ENCODE data around the gene DIP2B. TPM values are rescaled to one million over a fixed set of nuclear protein-coding genes. Genes with fewer than 3 reads are reported as not detected.
A peak's percentile ranks its signal among the peaks of the same experiment; 100 is the strongest.

Gene DIP2B
- total RNA-seq, 1 experiment from 2014 or later, result 26.1 TPM

GRCh38 chr12:50549885-50550284 is 45.1 kb downstream of the DIP2B start:
- H3K27ac Mint-ChIP-seq, result peak overlapping the region; percentile 74

DNA sequence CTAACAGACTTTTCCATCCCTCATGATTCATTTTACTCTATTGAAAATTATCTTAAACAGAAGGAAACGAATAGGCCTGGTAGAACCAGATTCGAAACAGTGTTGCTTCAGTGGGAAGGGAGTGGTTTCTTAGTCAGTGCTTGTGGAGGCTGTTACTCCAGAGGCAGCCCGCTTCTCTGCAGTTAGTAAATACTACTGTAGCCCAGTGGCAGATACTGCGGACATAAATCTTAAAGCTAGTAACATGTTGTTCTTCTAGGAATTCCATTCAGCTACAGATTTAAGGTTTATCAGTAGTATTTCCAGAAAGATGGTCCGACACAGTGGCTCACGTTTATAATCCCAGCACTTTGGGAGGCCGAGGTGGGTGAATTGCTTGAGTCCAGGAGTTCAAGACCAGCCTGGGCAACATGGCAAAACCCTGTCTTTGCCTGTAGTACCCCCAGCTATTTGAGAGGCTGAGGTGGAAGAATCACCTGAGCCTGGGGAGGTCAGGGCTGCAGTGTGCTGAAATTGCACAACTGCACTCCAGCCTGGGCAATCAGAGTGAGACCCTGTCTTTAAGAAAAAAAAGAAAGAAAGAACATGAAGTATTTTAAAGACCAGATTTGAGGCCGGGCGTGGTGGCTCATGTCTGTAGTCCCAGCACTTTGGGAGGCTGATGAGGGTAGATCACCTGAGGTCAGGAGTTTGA is 45.9 kb downstream of the DIP2B start:
- Mint-ChIP-seq H3K27ac (peak overlapping the region; percentile 16; the same call in 1 of the 2 replicates), H3K36me3 (peaks cover 3% of the 10 kb centered on the region; the same call in 1 of the 2 replicates), H3K4me3 (no peak overlapping the region), H3K4me1 (peaks cover 32% of the 10 kb centered on the region), H3K9me3 (no peaks in the 10 kb centered on the region), H3K27me3 (ENCODE audit: low read depth) (no peaks in the 10 kb centered on the region)
- POLR2A ChIA-PET, result no interaction called here
- CTCF ChIA-PET, result no interaction called here
- DNase-seq (ENCODE audit: low spot score), result no peak
- no peak for ATAC-seq
- TF ChIP-seq AFF4 (CRISPR knock-in tag; IDR thresholded peaks at IDR 0.05; ENCODE audit: borderline replicate concordance) (no peak), AR (CRISPR knock-in tag; IDR thresholded peaks at IDR 0.05) (no peak), NR2C2 (CRISPR knock-in tag; IDR thresholded peaks at IDR 0.05) (no peak), ZBTB21 (CRISPR knock-in tag; IDR thresholded peaks at IDR 0.05; ENCODE audit: borderline replicate concordance) (no peak)
- TF ChIP-seq, protein P1, sequence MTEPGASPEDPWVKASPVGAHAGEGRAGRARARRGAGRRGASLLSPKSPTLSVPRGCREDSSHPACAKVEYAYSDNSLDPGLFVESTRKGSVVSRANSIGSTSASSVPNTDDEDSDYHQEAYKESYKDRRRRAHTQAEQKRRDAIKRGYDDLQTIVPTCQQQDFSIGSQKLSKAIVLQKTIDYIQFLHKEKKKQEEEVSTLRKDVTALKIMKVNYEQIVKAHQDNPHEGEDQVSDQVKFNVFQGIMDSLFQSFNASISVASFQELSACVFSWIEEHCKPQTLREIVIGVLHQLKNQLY (CRISPR knock-in tag; IDR thresholded peaks at IDR 0.05), result no peak

More at GRCh38 chr12:50549885-50550284, 45.1 kb downstream of the DIP2B start:
- ChIA-PET POLR2A (no interaction called here), CTCF (no interaction called here)
- ATAC-seq (no peak), DNase-seq (ENCODE audit: low spot score) (no peak)
- H3K4me3 Mint-ChIP-seq, result no peak overlapping the region
- peaks cover 29% of the 10 kb centered on the region for H3K4me1 Mint-ChIP-seq
- peaks cover 3% of the 10 kb centered on the region; the same call in 1 of the 2 replicates for H3K36me3 Mint-ChIP-seq
- no peaks in the 10 kb centered on the region for H3K9me3 Mint-ChIP-seq
- no peaks in the 10 kb centered on the region for H3K27me3 Mint-ChIP-seq (ENCODE audit: low read depth)
- TF ChIP-seq CREM (CRISPR knock-in tag; IDR thresholded peaks at IDR 0.05) (no peak), ATF2 (CRISPR knock-in tag; IDR thresholded peaks at IDR 0.05; ENCODE audit: borderline replicate concordance, low read depth) (no peak), ZNF263 (CRISPR knock-in tag; IDR thresholded peaks at IDR 0.05; ENCODE audit: low read depth) (no peak), GABPB1 (CRISPR knock-in tag; IDR thresholded peaks at IDR 0.05) (no peak), ZNF416 (CRISPR knock-in tag; IDR thresholded peaks at IDR 0.05) (no peak), SMAD3 (CRISPR knock-in tag; IDR thresholded peaks at IDR 0.05; ENCODE audit: borderline replicate concordance) (no peak), ZNF219 (CRISPR knock-in tag; IDR thresholded peaks at IDR 0.05; ENCODE audit: borderline replicate concordance) (no peak), HMGA2 (CRISPR knock-in tag; IDR thresholded peaks at IDR 0.05) (no peak)
- TF ChIP-seq, protein P2, sequence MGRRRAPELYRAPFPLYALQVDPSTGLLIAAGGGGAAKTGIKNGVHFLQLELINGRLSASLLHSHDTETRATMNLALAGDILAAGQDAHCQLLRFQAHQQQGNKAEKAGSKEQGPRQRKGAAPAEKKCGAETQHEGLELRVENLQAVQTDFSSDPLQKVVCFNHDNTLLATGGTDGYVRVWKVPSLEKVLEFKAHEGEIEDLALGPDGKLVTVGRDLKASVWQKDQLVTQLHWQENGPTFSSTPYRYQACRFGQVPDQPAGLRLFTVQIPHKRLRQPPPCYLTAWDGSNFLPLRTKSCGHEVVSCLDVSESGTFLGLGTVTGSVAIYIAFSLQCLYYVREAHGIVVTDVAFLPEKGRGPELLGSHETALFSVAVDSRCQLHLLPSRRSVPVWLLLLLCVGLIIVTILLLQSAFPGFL (CRISPR knock-in tag; IDR thresholded peaks at IDR 0.05; ENCODE audit: borderline replicate concordance), result no peak
